GM19240 (cell line): ENCODE data around the gene KIAA1210.
"Not testable (repeated sequence)": the region's sequence is repeated elsewhere in the genome, so short reads cannot be mapped to it uniquely, and the experiment has no call there.

ENCODE experiments used
- DNase-seq: peaks from one replicate; pipeline ENCODE4 v3.0.0; 2011; ENCODE audit warnings: low spot score; ENCODE audit not compliant: insufficient read length

Gene KIAA1210

GRCh38 chrX:119040432-119040831 lies 87.2 kb downstream of the KIAA1210 start:
- DNase-seq: no peak

GRCh38 chrX:119036107-119037029 lies 91.2 kb downstream of the KIAA1210 start:
- DNase-seq: no peak

- DNase-seq: no peak
Measured at GRCh38 chrX:119030990-119031389, 96.6 kb downstream of the KIAA1210 start.

- DNase-seq: not testable (repeated sequence)
Measured at GRCh38 chrX:119029656-119030055, 98.0 kb downstream of the KIAA1210 start.

- no peak for DNase-seq
Measured at GRCh38 chrX:119028733-119029330, 98.8 kb downstream of the KIAA1210 start.
